HepG2 (cell line): ENCODE results near the gene HNRNPR. TPM values are rescaled to one million over a fixed set of nuclear protein-coding genes. Genes with fewer than 3 reads are reported as not detected.

Source experiments
- ESRRA ChIP-seq: sonication (generic); formaldehyde crosslinking; IDR thresholded peaks from 2 replicates; pipeline ENCODE4 v1.5.1; 2020; ENCODE audit warnings: mild to moderate bottlenecking, low read depth, missing genetic modification reagents
- HOXA3 ChIP-seq: sonication (generic); formaldehyde crosslinking; IDR thresholded peaks from 2 replicates; pipeline ENCODE4 v1.5.0; 2020; ENCODE audit warnings: missing genetic modification reagents
- IRF2 ChIP-seq: IDR thresholded peaks from 2 replicates; pipeline ENCODE4 v1.6.1; 2018; ENCODE audit warnings: missing genetic modification reagents, missing compliant biosample characterization
- NAIF1 ChIP-seq: sonication (generic); formaldehyde crosslinking; IDR thresholded peaks from 2 replicates; pipeline ENCODE4 v1.5.0; 2020; ENCODE audit warnings: mild to moderate bottlenecking, missing genetic modification reagents, borderline replicate concordance
- NFYB ChIP-seq: sonication (generic); formaldehyde crosslinking; IDR thresholded peaks from 2 replicates; pipeline ENCODE4 v1.4.0; 2020; ENCODE audit warnings: missing genetic modification reagents
- NKX3-1 ChIP-seq: sonication (generic); formaldehyde crosslinking; IDR thresholded peaks from 2 replicates; pipeline ENCODE4 v1.5.0; 2020; ENCODE audit warnings: missing genetic modification reagents
- PITX1 ChIP-seq: sonication (generic); formaldehyde crosslinking; IDR thresholded peaks from 2 replicates; pipeline ENCODE4 v1.5.1; 2020; ENCODE audit warnings: mild to moderate bottlenecking, missing genetic modification reagents
- RBM22 ChIP-seq: fragments of 200-400 bp; formaldehyde crosslinking; optimal IDR thresholded peaks from 2 replicates; pipeline ENCODE3; 2017; ENCODE audit warnings: mild to moderate bottlenecking, low read length, moderate library complexity
- SATB2 ChIP-seq: sonication (generic); formaldehyde crosslinking; IDR thresholded peaks from 2 replicates; pipeline ENCODE4 v1.5.0; 2020; ENCODE audit warnings: missing genetic modification reagents
- SNAI1 ChIP-seq: sonication (generic); formaldehyde crosslinking; IDR thresholded peaks from 2 replicates; pipeline ENCODE4 v1.5.0; 2020; ENCODE audit warnings: mild to moderate bottlenecking, missing genetic modification reagents, borderline replicate concordance
- TBX2 ChIP-seq: sonication (generic); formaldehyde crosslinking; IDR thresholded peaks from 2 replicates; pipeline ENCODE4 v1.5.0; 2020; ENCODE audit warnings: missing genetic modification reagents, mild to moderate bottlenecking, borderline replicate concordance
- U2AF1 ChIP-seq: fragments of 200-400 bp; formaldehyde crosslinking; optimal IDR thresholded peaks from 2 replicates; pipeline ENCODE3; 2017; ENCODE audit warnings: mild to moderate bottlenecking, low read depth, low read length
- ZFP36L1 ChIP-seq: sonication (generic); formaldehyde crosslinking; IDR thresholded peaks from 2 replicates; pipeline ENCODE4 v1.8.0; 2022; ENCODE audit warnings: mild to moderate bottlenecking, missing genetic modification reagents, moderate library complexity
- ZFX ChIP-seq: sonication (generic); formaldehyde crosslinking; IDR thresholded peaks from 2 replicates; pipeline ENCODE4 v1.4.0; 2020; ENCODE audit warnings: mild to moderate bottlenecking, low read depth, missing genetic modification reagents, moderate library complexity
- ZNF138 ChIP-seq: sonication (generic); formaldehyde crosslinking; IDR thresholded peaks from 2 replicates; pipeline ENCODE4 v1.5.0; 2020; ENCODE audit warnings: mild to moderate bottlenecking, low read depth, missing genetic modification reagents
- ZNF30 ChIP-seq: sonication (generic); formaldehyde crosslinking; IDR thresholded peaks from 2 replicates; pipeline ENCODE4 v1.5.0; 2020; ENCODE audit warnings: mild to moderate bottlenecking, missing genetic modification reagents
- polyA plus RNA-seq, 8 experiments: library from polyadenylated mRNA; depleted of rRNA in 3 of 8; stranded (reverse) in 7 of 8; unstranded in 1 of 8; fragments of >200 nt; fragmentation: Illumina TruSeq in 4 of 8; extraction: Trizol in 4 of 8; gene quantifications; 2 replicates each; pipeline versions ENCODE4 v1.2.1 to v1.2.3, GENCODE V29; 2011 to 2016; ENCODE audit warnings: low read depth in 4 of 8, missing spikeins in 1 of 8, mixed read lengths in 1 of 8; ENCODE audit not compliant: insufficient read depth in 1 of 8
- total RNA-seq, 5 experiments: library from RNA; depleted of rRNA; stranded (reverse); fragments of >200 nt; fragmentation: Illumina TruSeq; extraction: Trizol; gene quantifications; 2 replicates each; pipeline ENCODE4 v1.2.3, GENCODE V29; 2016; ENCODE audit warnings: low read depth in 1 of 5
- TF ChIP-seq, protein P1 (sequence below): sonication (generic); formaldehyde crosslinking; IDR thresholded peaks from 2 replicates; pipeline ENCODE4 v1.4.0; 2020; ENCODE audit warnings: missing genetic modification reagents
- TF ChIP-seq, protein P2 (sequence below): sonication (generic); formaldehyde crosslinking; IDR thresholded peaks from 2 replicates; pipeline ENCODE4 v1.4.0; 2020; ENCODE audit warnings: missing genetic modification reagents
- TF ChIP-seq, protein P3 (sequence below): IDR thresholded peaks from 2 replicates; pipeline ENCODE4 v1.6.1; 2016; ENCODE audit warnings: missing compliant biosample characterization, missing genetic modification reagents, borderline replicate concordance
- TF ChIP-seq, protein P4 (sequence below): sonication (generic); formaldehyde crosslinking; IDR thresholded peaks from 2 replicates; pipeline ENCODE4 v1.4.0; 2020; ENCODE audit warnings: missing genetic modification reagents
- TF ChIP-seq, protein P5 (sequence below): sonication (generic); formaldehyde crosslinking; IDR thresholded peaks from 2 replicates; pipeline ENCODE4 v1.4.0; 2020; ENCODE audit warnings: missing genetic modification reagents, mild to moderate bottlenecking, borderline replicate concordance
- TF ChIP-seq, protein P6 (sequence below): IDR thresholded peaks from 2 replicates; pipeline ENCODE4 v1.6.1; 2016; ENCODE audit warnings: missing genetic modification reagents, missing compliant biosample characterization

HNRNPR gene
- total and polyA plus RNA-seq, 2 of the 13 experiments (the other 11 are each of a cell fraction or from before 2014, with no cell fraction given), result 133 to 216 TPM

DNA sequence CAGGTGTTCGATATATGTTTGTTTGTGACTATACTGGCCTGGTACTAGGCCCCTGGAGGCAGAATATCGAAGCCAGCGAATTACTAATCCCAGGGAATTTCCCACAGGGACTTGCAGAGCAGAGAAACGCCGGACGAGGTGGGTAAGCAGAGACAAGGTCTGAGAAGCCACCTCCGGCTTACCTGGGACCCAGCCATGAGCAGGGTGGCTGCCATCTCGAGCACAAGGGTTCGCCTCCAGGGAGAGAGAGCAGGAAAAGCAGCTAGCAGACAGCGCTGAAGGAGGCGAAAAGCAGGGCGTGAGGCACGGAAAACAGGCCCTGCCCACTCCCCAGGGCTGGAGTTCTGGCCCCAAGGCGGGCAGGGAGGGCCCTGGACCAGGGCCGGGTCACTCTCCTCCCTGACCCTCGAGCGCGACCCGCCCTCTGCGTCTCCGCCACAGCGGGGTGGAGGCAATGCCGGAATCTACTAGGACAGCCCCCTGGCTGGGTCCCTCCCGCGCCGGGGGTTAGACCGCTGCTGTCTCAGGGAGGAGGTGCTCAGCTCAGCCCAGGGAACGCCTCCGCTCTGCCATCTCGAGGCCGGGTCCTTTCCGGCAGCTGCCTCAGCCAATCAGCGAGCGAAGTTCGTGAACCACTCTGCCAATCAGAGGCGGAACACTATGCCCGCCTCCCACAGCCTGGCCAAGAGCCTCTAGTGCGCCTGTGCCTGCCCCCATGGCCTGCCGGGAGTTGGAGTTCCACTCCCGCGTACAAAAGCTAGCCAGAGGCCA is 23.9 kb upstream of the HNRNPR start (continued):
- TF ChIP-seq NAIF1 (CRISPR knock-in tag) (no peak), ESRRA (CRISPR knock-in tag) (0 out of 2 replicates have a peak, but pooled peaks have one; percentile 35), ZNF30 (no peak), HOXA3 (peak; percentile 68; the same call in 1 of the 2 replicates), ZFP36L1 (CRISPR knock-in tag) (no peak), IRF2 (peak; percentile 62; the same call in 1 of the 2 replicates), SATB2 (no peak), ZFX (CRISPR knock-in tag) (peak; percentile 37), NKX3-1 (0 out of 2 replicates have a peak, but pooled peaks have one; percentile 44), NFYB (CRISPR knock-in tag) (peak; percentile 97), RBM22 (no peak), U2AF1 (peak; percentile 54), SNAI1 (CRISPR knock-in tag) (no peak; the same call in 1 of the 2 replicates), TBX2 (CRISPR knock-in tag) (peak; percentile 58; the same call in 1 of the 2 replicates), PITX1 (CRISPR knock-in tag) (peak; percentile 12; the same call in 1 of the 2 replicates), ZNF138 (CRISPR knock-in tag) (no peak)
- TF ChIP-seq, protein P1, sequence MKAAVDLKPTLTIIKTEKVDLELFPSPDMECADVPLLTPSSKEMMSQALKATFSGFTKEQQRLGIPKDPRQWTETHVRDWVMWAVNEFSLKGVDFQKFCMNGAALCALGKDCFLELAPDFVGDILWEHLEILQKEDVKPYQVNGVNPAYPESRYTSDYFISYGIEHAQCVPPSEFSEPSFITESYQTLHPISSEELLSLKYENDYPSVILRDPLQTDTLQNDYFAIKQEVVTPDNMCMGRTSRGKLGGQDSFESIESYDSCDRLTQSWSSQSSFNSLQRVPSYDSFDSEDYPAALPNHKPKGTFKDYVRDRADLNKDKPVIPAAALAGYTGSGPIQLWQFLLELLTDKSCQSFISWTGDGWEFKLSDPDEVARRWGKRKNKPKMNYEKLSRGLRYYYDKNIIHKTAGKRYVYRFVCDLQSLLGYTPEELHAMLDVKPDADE (CRISPR knock-in tag), result 0 out of 2 replicates have a peak, but pooled peaks have one; percentile 37
- TF ChIP-seq, protein P2, sequence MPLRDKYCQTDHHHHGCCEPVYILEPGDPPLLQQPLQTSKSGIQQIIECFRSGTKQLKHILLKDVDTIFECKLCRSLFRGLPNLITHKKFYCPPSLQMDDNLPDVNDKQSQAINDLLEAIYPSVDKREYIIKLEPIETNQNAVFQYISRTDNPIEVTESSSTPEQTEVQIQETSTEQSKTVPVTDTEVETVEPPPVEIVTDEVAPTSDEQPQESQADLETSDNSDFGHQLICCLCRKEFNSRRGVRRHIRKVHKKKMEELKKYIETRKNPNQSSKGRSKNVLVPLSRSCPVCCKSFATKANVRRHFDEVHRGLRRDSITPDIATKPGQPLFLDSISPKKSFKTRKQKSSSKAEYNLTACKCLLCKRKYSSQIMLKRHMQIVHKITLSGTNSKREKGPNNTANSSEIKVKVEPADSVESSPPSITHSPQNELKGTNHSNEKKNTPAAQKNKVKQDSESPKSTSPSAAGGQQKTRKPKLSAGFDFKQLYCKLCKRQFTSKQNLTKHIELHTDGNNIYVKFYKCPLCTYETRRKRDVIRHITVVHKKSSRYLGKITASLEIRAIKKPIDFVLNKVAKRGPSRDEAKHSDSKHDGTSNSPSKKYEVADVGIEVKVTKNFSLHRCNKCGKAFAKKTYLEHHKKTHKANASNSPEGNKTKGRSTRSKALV, result 0 out of 2 replicates have a peak, but pooled peaks have one; percentile 60
- TF ChIP-seq, protein P3, sequence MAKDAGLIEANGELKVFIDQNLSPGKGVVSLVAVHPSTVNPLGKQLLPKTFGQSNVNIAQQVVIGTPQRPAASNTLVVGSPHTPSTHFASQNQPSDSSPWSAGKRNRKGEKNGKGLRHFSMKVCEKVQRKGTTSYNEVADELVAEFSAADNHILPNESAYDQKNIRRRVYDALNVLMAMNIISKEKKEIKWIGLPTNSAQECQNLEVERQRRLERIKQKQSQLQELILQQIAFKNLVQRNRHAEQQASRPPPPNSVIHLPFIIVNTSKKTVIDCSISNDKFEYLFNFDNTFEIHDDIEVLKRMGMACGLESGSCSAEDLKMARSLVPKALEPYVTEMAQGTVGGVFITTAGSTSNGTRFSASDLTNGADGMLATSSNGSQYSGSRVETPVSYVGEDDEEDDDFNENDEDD (CRISPR knock-in tag), result peak; percentile 64; the same call in 1 of the 2 replicates
- TF ChIP-seq, protein P4, sequence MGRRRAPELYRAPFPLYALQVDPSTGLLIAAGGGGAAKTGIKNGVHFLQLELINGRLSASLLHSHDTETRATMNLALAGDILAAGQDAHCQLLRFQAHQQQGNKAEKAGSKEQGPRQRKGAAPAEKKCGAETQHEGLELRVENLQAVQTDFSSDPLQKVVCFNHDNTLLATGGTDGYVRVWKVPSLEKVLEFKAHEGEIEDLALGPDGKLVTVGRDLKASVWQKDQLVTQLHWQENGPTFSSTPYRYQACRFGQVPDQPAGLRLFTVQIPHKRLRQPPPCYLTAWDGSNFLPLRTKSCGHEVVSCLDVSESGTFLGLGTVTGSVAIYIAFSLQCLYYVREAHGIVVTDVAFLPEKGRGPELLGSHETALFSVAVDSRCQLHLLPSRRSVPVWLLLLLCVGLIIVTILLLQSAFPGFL (CRISPR knock-in tag), result no peak
- TF ChIP-seq, protein P5, sequence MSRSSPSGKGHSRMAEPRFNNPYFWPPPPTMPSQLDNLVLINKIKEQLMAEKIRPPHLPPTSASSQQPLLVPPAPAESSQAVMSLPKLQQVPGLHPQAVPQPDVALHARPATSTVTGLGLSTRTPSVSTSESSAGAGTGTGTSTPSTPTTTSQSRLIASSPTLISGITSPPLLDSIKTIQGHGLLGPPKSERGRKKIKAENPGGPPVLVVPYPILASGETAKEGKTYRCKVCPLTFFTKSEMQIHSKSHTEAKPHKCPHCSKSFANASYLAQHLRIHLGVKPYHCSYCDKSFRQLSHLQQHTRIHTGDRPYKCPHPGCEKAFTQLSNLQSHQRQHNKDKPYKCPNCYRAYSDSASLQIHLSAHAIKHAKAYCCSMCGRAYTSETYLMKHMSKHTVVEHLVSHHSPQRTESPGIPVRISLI (CRISPR knock-in tag), result peak; percentile 14; the same call in 1 of the 2 replicates
- TF ChIP-seq, protein P6, sequence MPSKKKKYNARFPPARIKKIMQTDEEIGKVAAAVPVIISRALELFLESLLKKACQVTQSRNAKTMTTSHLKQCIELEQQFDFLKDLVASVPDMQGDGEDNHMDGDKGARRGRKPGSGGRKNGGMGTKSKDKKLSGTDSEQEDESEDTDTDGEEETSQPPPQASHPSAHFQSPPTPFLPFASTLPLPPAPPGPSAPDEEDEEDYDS (CRISPR knock-in tag), result peak; percentile 75; the same call in 1 of the 2 replicates
